IMR-90 (cell line): ENCODE measurements around the gene GOLGA6A. TPM values are rescaled to one million over a fixed set of nuclear protein-coding genes. Genes with fewer than 3 reads are reported as not detected.

Experiments used
- ATAC-seq: fragments of 200-7000 bp; cut with Tn5 transposase; 2 replicates; pipeline ENCODE4 v1.9.1; 2020; ENCODE audit warnings: low read depth, mild to moderate bottlenecking, moderate library complexity
- BruUV-seq: library from RNA; stranded (reverse); fragments of 400-500 nt; replicated peaks from 2 replicates; lab custom pipeline; 2021; lab: Mats Ljungman, UMichigan
- CTCF ChIA-PET: fragments of 300-600 bp; formaldehyde crosslinking; extraction: SDS; loops from one replicate; lab custom pipeline; 2021; ENCODE audit warnings: antibody characterized with exemption; lab: Yijun Ruan, JAX
- POLR2A ChIA-PET: fragments of 300-600 bp; sonication (Branson Sonifier 250); formaldehyde crosslinking; loops from one replicate; lab custom pipeline; 2022; ENCODE audit warnings: antibody characterized with exemption; ENCODE audit not compliant: unreplicated experiment; lab: Charles Lee
- DNase-seq: peaks from one replicate; pipeline ENCODE4 v3.0.0; 2013
- H2AFZ ChIP-seq: replicated peaks from 2 replicates; pipeline ENCODE3; 2013; ENCODE audit warnings: low read length, mild to moderate bottlenecking; ENCODE audit not compliant: poor library complexity
- H2AK5ac ChIP-seq: 2 replicates; pipeline ENCODE4 v1.6.1; 2013; ENCODE audit warnings: low read depth, low read length, inconsistent platforms
- H2AK9ac ChIP-seq: replicated peaks from 2 replicates; pipeline ENCODE3; 2013; ENCODE audit warnings: mild to moderate bottlenecking, low read depth, low read length, moderate library complexity; ENCODE audit not compliant: poor library complexity
- H2BK120ac ChIP-seq: 2 replicates; pipeline ENCODE4 v1.6.1; 2013; ENCODE audit warnings: low read depth, low read length, inconsistent platforms
- H2BK15ac ChIP-seq: 3 replicates; pipeline ENCODE4 v1.6.1; 2013; ENCODE audit warnings: low read depth, low read length, inconsistent platforms
- H2BK20ac ChIP-seq: 2 replicates; pipeline ENCODE4 v1.6.1; 2013; ENCODE audit warnings: low read depth, mild to moderate bottlenecking, inconsistent platforms, low read length, moderate library complexity
- H2BK5ac ChIP-seq: 2 replicates; pipeline ENCODE4 v1.6.1; 2013; ENCODE audit warnings: mild to moderate bottlenecking, low read depth, low read length, inconsistent platforms; ENCODE audit not compliant: poor library complexity, severe bottlenecking
- H3K14ac ChIP-seq: replicated peaks from 2 replicates; pipeline ENCODE4 v1.6.1; 2013; ENCODE audit warnings: low read depth, low read length, inconsistent platforms
- H3K18ac ChIP-seq: 2 replicates; pipeline ENCODE4 v1.6.1; 2013; ENCODE audit warnings: low read depth, low read length, control low read depth
- H3K23ac ChIP-seq: 2 replicates; pipeline ENCODE4 v1.6.1; 2013; ENCODE audit warnings: low read depth, low read length, inconsistent platforms
- H3K27ac ChIP-seq: 2 replicates; pipeline ENCODE4 v1.5.1; 2013; ENCODE audit warnings: mild to moderate bottlenecking, control low read depth, low read length; ENCODE audit not compliant: insufficient read depth
- H3K27me3 ChIP-seq: 2 replicates; pipeline ENCODE4 v1.6.1; 2013; ENCODE audit warnings: low read length; ENCODE audit not compliant: control insufficient read depth, insufficient read depth
- H3K36me3 ChIP-seq: 2 replicates; pipeline ENCODE4 v1.6.1; 2013; ENCODE audit warnings: low read length, mixed read lengths; ENCODE audit not compliant: control insufficient read depth, insufficient read depth
- H3K4ac ChIP-seq: 2 replicates; pipeline ENCODE4 v1.6.1; 2013; ENCODE audit warnings: low read depth, low read length, inconsistent platforms
- H3K4me1 ChIP-seq: 2 replicates; pipeline ENCODE4 v1.6.1; 2013; ENCODE audit warnings: low read length, mixed read lengths; ENCODE audit not compliant: control insufficient read depth, insufficient read depth
- H3K4me2 ChIP-seq: 2 replicates; pipeline ENCODE4 v1.6.1; 2013; ENCODE audit warnings: low read depth, mild to moderate bottlenecking, control low read depth, low read length, moderate library complexity
- H3K4me3 ChIP-seq: 2 replicates; pipeline ENCODE4 v1.5.1; 2013; ENCODE audit warnings: low read depth, mild to moderate bottlenecking, control low read depth, low read length, moderate library complexity; ENCODE audit not compliant: insufficient read depth
- H3K56ac ChIP-seq: 2 replicates; pipeline ENCODE4 v1.6.1; 2013; ENCODE audit warnings: low read length, inconsistent platforms; ENCODE audit not compliant: insufficient read depth; ENCODE audit errors: extremely low read depth
- H3K79me1 ChIP-seq, 2 experiments: 2 replicates each; pipeline ENCODE4 v1.6.1; 2013; ENCODE audit warnings: low read length in 2 of 2, inconsistent platforms in 1 of 2, low read depth in 1 of 2
- H3K9ac ChIP-seq: 2 replicates; pipeline ENCODE4 v1.6.1; 2013; ENCODE audit warnings: low read depth, low read length, control low read depth
- H3K9me1 ChIP-seq: 2 replicates; pipeline ENCODE4 v1.6.1; 2013; ENCODE audit warnings: low read length, inconsistent platforms; ENCODE audit not compliant: insufficient read depth
- H3K9me3 ChIP-seq: 2 replicates; pipeline ENCODE4 v1.6.1; 2013; ENCODE audit warnings: low read length; ENCODE audit not compliant: control insufficient read depth, insufficient read depth
- H4K20me1 ChIP-seq: 2 replicates; pipeline ENCODE4 v1.6.1; 2013; ENCODE audit warnings: low read length, inconsistent platforms; ENCODE audit not compliant: insufficient read depth
- H4K5ac ChIP-seq: 2 replicates; pipeline ENCODE4 v1.6.1; 2013; ENCODE audit warnings: mild to moderate bottlenecking, low read depth, low read length, control low read depth
- H4K8ac ChIP-seq, 2 experiments: 2 replicates each; pipeline ENCODE4 v1.6.1; 2013; ENCODE audit warnings: low read depth in 2 of 2, low read length in 2 of 2, control low read depth in 1 of 2, inconsistent platforms in 1 of 2
- H4K91ac ChIP-seq: 2 replicates; pipeline ENCODE4 v1.6.1; 2013; ENCODE audit warnings: low read depth, low read length, inconsistent platforms; ENCODE audit not compliant: insufficient read depth
- CHD1 ChIP-seq: IDR thresholded peaks from 2 replicates; pipeline ENCODE4 v1.6.1; 2012; ENCODE audit warnings: low read depth, low read length, improper control_type of control experiment
- WGBS, 2 experiments: methylation state at CpG; one replicate each; pipeline versions ENCODE4 v1.1.5 to v1.1.7; 2013; ENCODE audit warnings: missing lambda C conversion rate in 2 of 2; ENCODE audit not compliant: insufficient read length in 1 of 2; ENCODE audit errors: extremely low coverage in 2 of 2; 5-methylcytosine and 5-hydroxymethylcytosine counted together
- dilution Hi-C: fragments of 300-500 bp; cut with HindIII; formaldehyde crosslinking; loops from one replicate; pipeline ENCODE4 v1.14.3; 2018; ENCODE audit warnings: low sequenced_read_pairs; ENCODE audit not compliant: unreplicated experiment
- in situ Hi-C: fragments of 300-500 bp; cut with MboI; formaldehyde crosslinking; loops from 3 replicates; pipeline ENCODE4 v1.14.3; 2019; ENCODE audit warnings: low sequenced_read_pairs, inconsistent platforms, mixed read lengths
- intact Hi-C: fragments of 100-400 bp; cut with micrococcal nuclease; formaldehyde crosslinking; loops from 2 replicates; pipeline ENCODE4 v1.10.0; 2022
- polyA plus RNA-seq, 3 experiments: library from polyadenylated mRNA; depleted of rRNA; stranded (reverse); fragments of >200 nt; gene quantifications; 2 replicates each; pipeline ENCODE4 v1.2.3, GENCODE V29; 2012; ENCODE audit warnings: low replicate concordance in 1 of 3
- total RNA-seq: library from RNA; depleted of rRNA; stranded (reverse); fragments of >200 nt; gene quantifications from 2 replicates; pipeline ENCODE4 v1.2.3, GENCODE V29; 2012

The GOLGA6A gene
- total and polyA plus RNA-seq, 2 of the 4 experiments (the other 2 are of a cell fraction): not detected

DNA sequence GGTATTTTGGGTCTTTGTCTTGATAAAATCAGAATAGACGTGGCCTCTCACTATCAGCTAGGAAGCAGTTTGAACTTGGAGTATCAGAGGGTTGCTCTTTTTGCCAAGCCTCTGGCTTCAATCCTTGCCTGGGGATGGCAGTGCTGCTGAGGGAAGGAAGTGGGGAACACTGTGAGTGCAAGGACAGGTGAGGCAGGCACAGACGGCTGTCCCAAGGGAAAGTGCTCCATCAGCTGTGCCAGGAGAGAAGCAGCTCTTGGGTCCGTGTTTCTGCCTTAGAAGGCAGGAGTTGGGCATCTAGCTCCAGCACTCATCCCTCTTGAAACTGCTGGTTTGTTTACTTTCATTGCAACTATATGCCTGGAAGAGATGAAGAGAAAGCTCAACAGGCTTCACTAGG is 54.7 kb downstream of the GOLGA6A start:
- POLR2A ChIA-PET: no interaction called here
- Histone ChIP-seq H4K20me1 (peaks cover 16% of the 10 kb centered on the region; the same call in 1 of the 2 replicates), H2BK20ac (no peak overlapping the region), H3K9me3 (no peaks in the 10 kb centered on the region), H3K4me2 (no peak overlapping the region), H3K79me1 (peaks cover 24 to 64% of the 10 kb centered on the region in 2 experiments), H4K91ac (no peak overlapping the region), H4K5ac (no peak overlapping the region), H2BK5ac (no peak overlapping the region), H3K9ac (no peak overlapping the region), H2BK120ac (no peak overlapping the region), H3K27me3 (no peaks in the 10 kb centered on the region), H3K9me1 (peaks cover 23% of the 10 kb centered on the region), H3K4me1 (peaks cover 14% of the 10 kb centered on the region), H2BK15ac (no peak overlapping the region), H3K36me3 (peaks cover 37% of the 10 kb centered on the region), H3K4me3 (no peak overlapping the region), H2AK5ac (no peak overlapping the region), H2AK9ac (no peak overlapping the region), H3K56ac (no peak overlapping the region), H3K18ac (no peak overlapping the region), H3K23ac (0 out of 2 replicates have a peak overlapping the region, but pooled peaks have one; percentile 24), H4K8ac (no peak overlapping the region), H3K4ac (no peak overlapping the region), H3K14ac (no peak overlapping the region), H2AFZ (no peak overlapping the region), H3K27ac (no peak overlapping the region)
- in situ Hi-C loops (no loop called here), dilution Hi-C loops (no loop called here), intact Hi-C loops (loop anchor here (5.0 kb wide), 1 partner anchor 35 kb away; the partner anchor contains the start of genes PML and STOML1)
- ATAC-seq: no peak
- CTCF ChIA-PET: interaction anchor here (0.6 to 1.1 kb wide), 3 partner anchors 9 to 33 kb away, joined by 3 to 4 read pairs (median 4); partner anchors contain the start of gene PML
- BruUV-seq: no TSS peak
- no peak for TF ChIP-seq CHD1
- WGBS, 2 experiments: 83% methylated on average over 1 of the region's 3 CpGs; no CpG with 5 or more reads in 1 of the 2 experiments
- DNase-seq: no peak
